Ishikawa (cell line): ENCODE measurements around the gene KIRREL2.

Source experiments
- CEBPB ChIP-seq: IDR thresholded peaks from 2 replicates; pipeline ENCODE4 v1.6.1; 2012
- CREB1 ChIP-seq: IDR thresholded peaks from 2 replicates; pipeline ENCODE4 v1.6.1; 2012; ENCODE audit warnings: low read depth
- EGR1 ChIP-seq: IDR thresholded peaks from 2 replicates; pipeline ENCODE4 v1.6.1; 2012
- EP300 ChIP-seq: IDR thresholded peaks from 2 replicates; pipeline ENCODE4 v1.6.1; 2012; ENCODE audit warnings: borderline replicate concordance
- FOXM1 ChIP-seq: IDR thresholded peaks from 2 replicates; pipeline ENCODE4 v1.6.1; 2012; ENCODE audit warnings: low read depth, borderline replicate concordance
- NFIC ChIP-seq: IDR thresholded peaks from 2 replicates; pipeline ENCODE4 v1.6.1; 2012
- RAD21 ChIP-seq: IDR thresholded peaks from 2 replicates; pipeline ENCODE4 v1.6.1; 2012; ENCODE audit warnings: low read depth
- TAF1 ChIP-seq: IDR thresholded peaks from 2 replicates; pipeline ENCODE4 v1.6.1; 2012; ENCODE audit warnings: low read depth, mild to moderate bottlenecking
- TCF12 ChIP-seq: IDR thresholded peaks from 2 replicates; pipeline ENCODE4 v1.6.1; 2012; ENCODE audit warnings: low read depth
- TEAD4 ChIP-seq: IDR thresholded peaks from 2 replicates; pipeline ENCODE4 v1.6.1; 2012
- YY1 ChIP-seq: IDR thresholded peaks from 2 replicates; pipeline ENCODE4 v1.6.1; 2012; ENCODE audit warnings: low read depth
- ZBTB7A ChIP-seq: IDR thresholded peaks from 2 replicates; pipeline ENCODE4 v1.6.1; 2012; ENCODE audit warnings: low read depth
- TF ChIP-seq, protein P1 (sequence below): IDR thresholded peaks from 2 replicates; pipeline ENCODE4 v1.6.1; 2012
- TF ChIP-seq, protein P2 (sequence below): IDR thresholded peaks from 2 replicates; pipeline ENCODE4 v1.6.1; 2012; ENCODE audit warnings: low read depth, mild to moderate bottlenecking
- TF ChIP-seq, protein P3 (sequence below): IDR thresholded peaks from 2 replicates; pipeline ENCODE4 v1.6.1; 2012

Gene KIRREL2

DNA sequence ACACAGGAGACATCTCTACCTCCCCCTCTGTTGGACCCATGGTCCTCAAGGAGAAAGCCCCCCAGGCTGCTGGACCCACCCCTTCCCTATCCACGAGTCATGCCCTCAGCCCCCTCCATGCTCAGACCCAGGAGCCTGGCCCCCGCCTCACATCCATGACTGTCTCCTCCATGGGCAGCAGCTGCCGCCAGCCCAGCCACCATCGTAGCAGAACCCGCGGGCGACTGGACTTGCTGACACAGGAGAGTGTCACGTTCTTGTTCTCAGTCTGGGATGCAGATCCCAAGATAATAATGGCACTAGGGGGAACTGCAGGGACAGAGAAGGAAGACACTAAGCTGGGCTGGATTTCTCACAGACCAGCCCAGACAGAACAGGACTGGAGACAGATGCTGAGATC lies 8.2 kb upstream of the KIRREL2 start:
- TF ChIP-seq, protein P1, sequence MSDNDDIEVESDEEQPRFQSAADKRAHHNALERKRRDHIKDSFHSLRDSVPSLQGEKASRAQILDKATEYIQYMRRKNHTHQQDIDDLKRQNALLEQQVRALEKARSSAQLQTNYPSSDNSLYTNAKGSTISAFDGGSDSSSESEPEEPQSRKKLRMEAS, result no peak
- TF ChIP-seq CREB1, result no peak
- TF ChIP-seq YY1, result no peak

DNA sequence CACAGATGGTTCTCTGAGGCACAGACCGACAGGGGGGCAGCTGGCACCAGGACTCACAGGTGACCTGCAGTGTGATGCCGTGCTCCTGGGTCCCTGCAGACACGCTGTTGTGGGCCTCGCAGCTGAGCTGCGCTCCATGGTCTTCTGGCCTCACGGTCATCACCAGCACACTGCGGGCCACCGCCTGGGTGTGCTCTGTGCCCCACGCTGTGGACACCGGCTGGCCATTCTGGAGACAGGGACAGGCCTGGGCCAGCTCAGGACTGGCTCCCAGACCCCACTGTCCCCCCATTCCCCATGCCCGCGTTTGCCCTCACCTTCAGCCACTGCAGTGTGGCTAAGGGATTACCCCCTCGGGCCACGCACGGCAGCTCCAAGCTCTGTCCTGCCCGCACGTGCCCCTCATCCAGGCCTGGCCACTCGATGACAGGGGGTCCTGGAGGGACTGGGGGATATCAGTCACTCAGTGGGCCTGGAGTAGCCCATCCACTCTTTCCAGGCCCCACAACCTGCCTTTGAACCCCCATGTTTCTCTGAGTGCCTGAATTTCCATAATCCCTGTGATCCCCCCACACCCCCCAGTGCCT lies 7.7 kb upstream of the KIRREL2 start:
- no peak for TF ChIP-seq ZBTB7A
- no peak for TF ChIP-seq TEAD4
- no peak for TF ChIP-seq FOXM1
- no peak for TF ChIP-seq CEBPB
- TF ChIP-seq YY1, result no peak
- no peak for TF ChIP-seq RAD21
- TF ChIP-seq, protein P1, result no peak
- TF ChIP-seq CREB1, result no peak
- TF ChIP-seq NFIC, result no peak
- no peak for TF ChIP-seq TCF12
- TF ChIP-seq EGR1, result no peak
- TF ChIP-seq, protein P2, sequence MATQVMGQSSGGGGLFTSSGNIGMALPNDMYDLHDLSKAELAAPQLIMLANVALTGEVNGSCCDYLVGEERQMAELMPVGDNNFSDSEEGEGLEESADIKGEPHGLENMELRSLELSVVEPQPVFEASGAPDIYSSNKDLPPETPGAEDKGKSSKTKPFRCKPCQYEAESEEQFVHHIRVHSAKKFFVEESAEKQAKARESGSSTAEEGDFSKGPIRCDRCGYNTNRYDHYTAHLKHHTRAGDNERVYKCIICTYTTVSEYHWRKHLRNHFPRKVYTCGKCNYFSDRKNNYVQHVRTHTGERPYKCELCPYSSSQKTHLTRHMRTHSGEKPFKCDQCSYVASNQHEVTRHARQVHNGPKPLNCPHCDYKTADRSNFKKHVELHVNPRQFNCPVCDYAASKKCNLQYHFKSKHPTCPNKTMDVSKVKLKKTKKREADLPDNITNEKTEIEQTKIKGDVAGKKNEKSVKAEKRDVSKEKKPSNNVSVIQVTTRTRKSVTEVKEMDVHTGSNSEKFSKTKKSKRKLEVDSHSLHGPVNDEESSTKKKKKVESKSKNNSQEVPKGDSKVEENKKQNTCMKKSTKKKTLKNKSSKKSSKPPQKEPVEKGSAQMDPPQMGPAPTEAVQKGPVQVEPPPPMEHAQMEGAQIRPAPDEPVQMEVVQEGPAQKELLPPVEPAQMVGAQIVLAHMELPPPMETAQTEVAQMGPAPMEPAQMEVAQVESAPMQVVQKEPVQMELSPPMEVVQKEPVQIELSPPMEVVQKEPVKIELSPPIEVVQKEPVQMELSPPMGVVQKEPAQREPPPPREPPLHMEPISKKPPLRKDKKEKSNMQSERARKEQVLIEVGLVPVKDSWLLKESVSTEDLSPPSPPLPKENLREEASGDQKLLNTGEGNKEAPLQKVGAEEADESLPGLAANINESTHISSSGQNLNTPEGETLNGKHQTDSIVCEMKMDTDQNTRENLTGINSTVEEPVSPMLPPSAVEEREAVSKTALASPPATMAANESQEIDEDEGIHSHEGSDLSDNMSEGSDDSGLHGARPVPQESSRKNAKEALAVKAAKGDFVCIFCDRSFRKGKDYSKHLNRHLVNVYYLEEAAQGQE, result no peak
- TF ChIP-seq TAF1, result no peak
- no peak for TF ChIP-seq EP300
- TF ChIP-seq, protein P3, sequence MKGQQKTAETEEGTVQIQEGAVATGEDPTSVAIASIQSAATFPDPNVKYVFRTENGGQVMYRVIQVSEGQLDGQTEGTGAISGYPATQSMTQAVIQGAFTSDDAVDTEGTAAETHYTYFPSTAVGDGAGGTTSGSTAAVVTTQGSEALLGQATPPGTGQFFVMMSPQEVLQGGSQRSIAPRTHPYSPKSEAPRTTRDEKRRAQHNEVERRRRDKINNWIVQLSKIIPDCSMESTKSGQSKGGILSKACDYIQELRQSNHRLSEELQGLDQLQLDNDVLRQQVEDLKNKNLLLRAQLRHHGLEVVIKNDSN, result no peak

DNA sequence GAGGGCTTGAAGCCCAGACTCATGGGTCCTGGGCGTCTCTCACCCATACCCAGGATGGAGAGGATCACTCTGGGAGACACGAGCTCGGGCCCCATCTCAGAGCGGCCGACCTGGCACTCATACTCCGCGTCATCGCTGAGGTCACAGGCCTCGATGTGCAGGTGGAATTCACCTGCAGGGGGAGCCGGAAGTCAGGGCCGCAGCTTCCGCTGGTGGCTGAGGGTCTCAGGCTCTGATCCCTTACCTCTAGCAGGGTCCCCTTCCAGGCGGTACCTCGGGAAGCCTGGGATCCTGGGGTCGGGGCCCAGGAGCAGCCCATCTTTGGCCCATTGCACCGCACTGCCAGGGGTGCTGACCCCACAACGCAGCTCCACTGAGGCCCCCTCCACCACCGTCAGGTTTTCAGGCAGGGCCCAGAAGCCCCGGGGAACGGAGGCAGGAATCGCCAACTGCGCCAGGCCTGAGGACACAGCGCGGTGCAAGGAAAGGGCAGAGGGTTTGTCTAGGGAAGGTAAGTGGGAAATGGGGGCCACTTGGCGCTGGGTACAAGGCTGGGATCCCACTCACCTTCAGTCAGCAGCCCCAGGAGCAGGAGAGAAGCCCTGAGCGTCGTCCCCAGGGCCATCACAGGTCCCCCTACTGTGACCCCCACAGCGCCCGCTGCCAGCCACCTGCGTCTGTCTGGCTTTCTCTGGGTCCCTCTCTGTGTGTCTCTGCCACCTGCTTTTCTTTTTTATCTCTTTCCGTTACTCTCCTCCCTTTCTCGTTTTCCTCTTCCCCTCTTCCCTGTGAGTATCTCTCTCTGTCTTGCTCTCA lies 5.3 kb upstream of the KIRREL2 start:
- TF ChIP-seq CREB1, result peak; percentile 24; the same call in 1 of the 2 replicates
- TF ChIP-seq RAD21, result peak; percentile 31
- TF ChIP-seq, protein P3, result no peak

DNA sequence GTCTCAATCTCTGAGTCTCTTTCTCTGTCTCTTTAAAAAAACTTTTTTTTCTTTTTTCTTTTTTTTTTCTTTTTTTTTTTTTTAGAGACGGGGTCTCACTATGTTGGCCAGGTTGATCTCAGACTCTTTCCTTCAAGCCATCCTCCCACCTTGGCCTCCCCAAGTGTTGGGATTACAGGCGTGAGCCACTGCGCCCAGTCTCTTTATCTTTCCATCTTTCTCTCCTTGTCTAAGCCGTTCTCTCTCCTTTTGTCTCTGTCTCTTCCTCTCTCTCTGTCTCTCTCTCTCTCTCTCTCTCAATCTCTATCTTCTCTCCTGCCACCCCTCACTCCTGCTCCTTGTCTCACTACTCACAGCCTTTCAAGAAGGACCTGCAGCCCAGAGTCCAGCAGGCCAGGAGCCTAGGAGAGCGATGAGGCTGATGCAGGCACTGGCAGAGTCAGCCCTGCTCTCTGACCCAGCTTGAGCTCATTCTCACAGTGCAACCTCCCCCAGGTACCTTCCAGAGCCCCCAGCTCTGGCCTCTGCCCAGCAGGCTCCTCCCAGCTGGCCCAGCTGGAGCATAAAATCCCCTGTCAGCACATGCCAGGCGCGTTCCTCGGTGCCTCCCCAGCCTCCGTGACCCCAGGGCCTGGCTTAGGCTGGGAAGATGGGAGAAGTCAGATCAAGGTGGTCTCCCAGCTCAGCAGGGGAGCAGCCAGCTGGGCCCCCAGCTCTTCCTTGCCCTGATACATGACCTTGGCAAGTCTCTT lies 4.5 kb upstream of the KIRREL2 start, which contains the start of gene NPHS1:
NPHS1 (minus strand) TSS at position 476 of the 752 bp plus-strand sequence. CDS start 667 bp downstream, outside the sequence.
- TF ChIP-seq FOXM1, result no peak
- TF ChIP-seq CREB1, result no peak
- no peak for TF ChIP-seq RAD21
- TF ChIP-seq, protein P1, result no peak
- TF ChIP-seq ZBTB7A, result no peak
- TF ChIP-seq, protein P3, result no peak
- TF ChIP-seq NFIC, result no peak
- no peak for TF ChIP-seq TAF1

DNA sequence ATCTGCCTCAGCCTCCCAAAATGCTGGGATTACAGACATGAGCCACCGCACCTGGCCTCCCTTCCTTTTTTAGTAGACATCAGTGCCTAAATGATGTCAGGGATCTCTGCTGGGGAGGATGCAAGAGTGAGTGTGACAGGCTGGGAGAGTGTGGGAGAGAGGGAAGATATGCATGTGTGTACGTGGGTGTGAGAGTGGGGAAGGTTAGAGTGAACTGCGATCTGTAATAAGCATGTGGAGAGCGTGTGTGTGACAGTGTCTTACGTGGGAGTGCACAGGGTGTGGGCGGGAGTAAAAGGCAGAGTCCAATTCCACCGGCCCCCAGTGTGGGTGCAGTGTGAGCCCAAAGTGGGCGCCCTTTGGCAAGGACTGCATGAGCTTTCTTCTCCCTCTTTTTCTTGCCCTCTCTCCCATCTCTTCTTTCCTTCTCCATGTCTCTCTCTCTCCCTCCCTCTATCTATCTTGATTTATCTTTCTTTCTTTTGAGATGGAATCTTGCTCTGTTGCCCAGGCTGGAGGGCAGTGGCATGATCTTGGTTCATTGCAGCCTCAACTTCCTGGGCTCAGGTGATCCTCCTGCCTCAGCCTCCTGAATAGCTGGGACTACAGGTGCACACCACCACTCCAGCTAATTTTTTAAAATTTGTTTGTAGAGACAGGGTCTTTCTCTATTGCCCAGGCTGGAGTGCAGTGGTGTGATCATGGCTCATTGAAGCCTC lies 3.5 kb upstream of the KIRREL2 start:
- TF ChIP-seq, protein P1, result no peak

DNA sequence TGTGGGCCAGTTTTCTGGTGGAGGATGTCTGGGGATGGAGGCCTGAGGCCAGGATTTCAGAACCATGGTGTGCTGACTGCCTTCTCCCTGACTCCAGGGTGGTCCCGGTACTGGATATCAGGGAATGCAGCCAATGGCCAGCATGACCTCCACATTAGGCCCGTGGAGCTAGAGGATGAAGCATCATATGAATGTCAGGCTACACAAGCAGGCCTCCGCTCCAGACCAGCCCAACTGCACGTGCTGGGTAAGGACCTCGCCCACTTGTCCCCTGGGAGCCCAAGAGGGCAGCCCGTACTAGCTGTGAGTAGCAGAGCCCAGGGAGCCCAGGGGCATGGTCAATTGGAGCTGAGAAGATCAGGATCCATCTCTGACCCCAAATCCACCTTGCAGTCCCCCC lies 1.6 kb downstream of the KIRREL2 start:
- no peak for TF ChIP-seq YY1
- TF ChIP-seq RAD21, result no peak
- TF ChIP-seq CEBPB, result no peak
- TF ChIP-seq CREB1, result no peak
- TF ChIP-seq, protein P3, result no peak
